KOPT-K1 (cell line): ENCODE results near the gene TSSK2.

Source experiments
- H3K27ac ChIP-seq: fragments of 200-600 bp; sonication (generic); 2 replicates; pipeline ENCODE4 v1.5.1; 2016; ENCODE audit warnings: antibody characterized with exemption, mild to moderate bottlenecking, low read depth, low read length; ENCODE audit not compliant: poor library complexity, severe bottlenecking
- H3K36me3 ChIP-seq: fragments of 200-600 bp; sonication (generic); 2 replicates; pipeline ENCODE4 v1.5.1; 2017; ENCODE audit warnings: antibody characterized with exemption, mild to moderate bottlenecking, low read length, moderate library complexity; ENCODE audit not compliant: insufficient read depth
- H3K9me3 ChIP-seq: fragments of 200-600 bp; sonication (generic); 2 replicates; pipeline ENCODE4 v1.5.1; 2017; ENCODE audit warnings: antibody characterized with exemption, low read length, mild to moderate bottlenecking; ENCODE audit not compliant: insufficient read depth, poor library complexity, severe bottlenecking

Gene TSSK2

DNA sequence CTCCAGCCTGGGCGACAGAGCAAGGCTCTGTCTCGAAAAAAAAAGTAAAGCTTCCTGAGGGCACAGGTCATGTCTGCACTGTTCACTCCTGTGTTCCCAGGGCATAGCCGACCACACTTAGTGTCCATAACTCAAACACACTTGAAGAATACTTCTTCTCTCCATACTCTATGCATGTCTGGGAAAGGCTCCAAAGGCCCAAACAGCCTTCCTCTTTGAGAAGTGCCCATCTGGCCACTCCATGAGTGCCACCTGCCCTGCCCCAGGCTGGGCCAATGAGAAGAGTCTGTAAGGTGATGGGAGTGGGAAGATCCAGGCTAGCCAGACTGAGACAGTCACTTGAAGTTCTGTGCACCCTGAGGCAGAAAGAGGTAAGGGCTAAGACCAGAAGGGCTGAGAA is 33.6 kb upstream of the TSSK2 start:
- Histone ChIP-seq H3K27ac (no peak overlapping the region), H3K9me3 (no peaks in the 10 kb centered on the region), H3K36me3 (peaks cover 27% of the 10 kb centered on the region)

DNA sequence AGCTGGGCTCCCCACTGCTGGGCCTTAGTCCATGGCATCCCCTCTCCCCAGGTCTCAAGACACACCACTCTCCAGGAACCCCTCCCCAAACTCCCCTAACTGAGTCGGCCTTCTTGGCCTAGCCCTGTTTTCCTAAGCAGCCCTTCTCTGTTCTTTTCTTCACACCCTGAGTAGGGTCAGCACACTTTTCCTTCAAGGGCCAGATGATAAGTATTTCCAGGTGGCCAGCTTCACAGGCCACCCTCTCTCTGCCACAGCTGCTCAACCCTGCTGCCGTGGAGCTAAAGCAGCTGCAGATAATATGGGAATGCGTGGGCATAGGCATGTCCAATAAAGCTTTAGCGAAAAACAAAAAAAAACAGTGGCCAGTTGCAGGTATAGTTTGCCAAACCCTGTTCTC is 33.0 kb upstream of the TSSK2 start:
- no peaks in the 10 kb centered on the region for H3K9me3 ChIP-seq
- H3K36me3 ChIP-seq = peaks cover 27% of the 10 kb centered on the region
- no peak overlapping the region for H3K27ac ChIP-seq

DNA sequence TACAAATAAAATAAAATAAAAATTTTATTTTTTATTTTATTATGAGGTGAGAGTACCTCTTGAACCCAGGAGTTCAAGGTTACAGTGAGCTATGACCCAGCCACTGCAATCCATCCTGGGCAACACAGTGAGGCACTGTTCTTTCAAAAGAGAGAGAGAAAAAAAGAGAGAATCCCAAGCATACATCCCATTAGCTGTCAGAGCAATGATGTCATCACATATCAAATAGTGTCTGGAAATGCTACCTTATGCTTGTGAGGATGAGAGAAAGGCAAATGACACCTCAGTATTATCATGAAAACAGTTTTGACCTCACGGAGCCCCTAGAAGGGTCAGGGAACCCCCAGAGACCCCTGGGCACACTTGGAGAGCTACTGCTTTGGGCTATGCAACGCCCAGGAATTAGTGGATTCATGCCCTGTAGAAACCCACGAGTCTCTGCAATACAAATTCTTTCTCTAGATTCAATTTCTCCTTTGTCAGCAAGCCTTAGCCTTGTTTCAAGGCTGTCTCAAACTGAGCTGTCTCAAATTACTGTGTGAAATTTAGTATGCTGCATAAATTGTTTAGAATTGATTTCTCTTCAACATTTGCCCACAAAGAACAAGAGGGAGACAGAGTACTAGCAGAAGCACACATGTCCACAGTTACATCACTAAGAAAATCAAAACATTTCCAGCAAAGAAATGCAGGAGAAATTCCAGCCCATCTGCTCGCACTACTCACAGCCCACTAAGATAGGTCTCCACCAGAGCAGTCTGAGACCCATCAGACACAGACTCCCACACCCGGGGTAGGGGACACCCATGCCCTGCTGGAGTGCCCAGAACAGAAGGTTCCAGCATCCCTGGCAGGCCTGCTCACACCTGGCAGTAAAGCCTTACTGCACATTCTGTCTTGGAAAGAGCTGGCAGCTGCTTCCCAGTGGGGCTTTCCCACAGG is 27.0 kb upstream of the TSSK2 start:
- peaks cover 11% of the 10 kb centered on the region; the same call in 1 of the 2 replicates for H3K36me3 ChIP-seq
- H3K27ac ChIP-seq = no peak overlapping the region
- H3K9me3 ChIP-seq = no peaks in the 10 kb centered on the region

DNA sequence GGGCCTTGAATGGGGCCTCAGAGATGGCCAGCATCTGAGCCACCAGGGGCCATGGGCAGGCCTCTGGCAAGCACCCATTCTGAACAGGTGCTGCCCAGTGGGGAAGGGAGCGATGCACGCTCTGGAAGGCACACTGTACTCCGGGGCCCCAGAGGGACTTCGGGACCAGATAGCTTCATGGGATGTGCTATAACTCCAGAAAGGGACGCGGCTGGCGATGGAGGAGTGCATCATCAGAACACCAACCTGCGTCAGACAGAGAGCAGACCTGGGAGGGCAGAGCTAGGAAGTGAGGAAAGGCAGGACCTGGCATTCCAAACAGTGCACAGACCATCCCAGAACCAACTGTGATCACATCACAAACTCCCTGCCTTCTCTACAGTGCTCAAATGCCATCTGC is 25.7 kb upstream of the TSSK2 start:
- no peaks in the 10 kb centered on the region for H3K9me3 ChIP-seq
- H3K27ac ChIP-seq = no peak overlapping the region
- peaks cover 8% of the 10 kb centered on the region; the same call in 1 of the 2 replicates for H3K36me3 ChIP-seq

DNA sequence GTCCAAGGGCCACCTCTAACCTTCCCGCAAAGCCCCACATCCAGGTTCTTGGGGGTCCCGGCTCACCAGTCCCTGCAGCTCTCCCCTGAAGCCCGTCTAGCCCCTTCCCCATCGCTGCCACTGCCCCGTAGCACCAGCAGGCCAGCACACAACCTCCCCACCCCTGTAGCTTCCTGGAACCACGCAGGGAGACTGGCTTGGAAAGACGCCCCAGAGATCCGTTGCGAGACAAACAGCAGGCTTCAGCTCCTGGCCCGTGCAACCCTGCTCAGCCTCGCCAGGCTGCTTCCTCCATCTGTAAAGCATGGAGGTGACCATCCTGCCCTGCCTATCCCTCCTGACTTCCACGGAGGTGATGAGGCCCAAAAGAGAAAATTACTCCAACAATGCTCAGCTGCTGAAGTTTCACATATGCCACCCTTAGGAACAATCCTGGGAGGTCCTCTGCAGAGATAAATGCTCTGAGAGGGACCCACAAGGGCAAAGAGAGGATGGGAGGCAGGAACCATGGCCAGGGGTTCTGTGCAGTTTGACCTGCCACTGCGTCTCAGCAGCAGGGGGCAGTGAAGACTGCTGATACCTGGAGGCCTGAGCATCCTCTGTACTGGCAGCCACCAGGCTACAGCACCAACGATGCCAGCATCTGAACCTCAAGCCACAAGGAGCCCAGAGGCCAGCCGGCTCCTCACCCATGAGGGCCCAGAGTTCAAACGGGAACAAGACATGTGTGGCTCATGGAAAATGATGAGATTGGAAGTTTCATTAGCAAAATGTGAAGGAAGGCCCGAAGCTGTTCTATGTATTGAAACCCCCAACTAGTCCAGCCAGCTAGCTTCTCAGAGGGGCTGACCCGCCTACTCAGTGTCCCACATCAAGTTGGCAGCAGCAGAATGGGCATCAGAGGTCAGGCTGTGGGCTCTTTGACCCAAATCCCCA is 25.0 kb upstream of the TSSK2 start:
- no peaks in the 10 kb centered on the region for H3K9me3 ChIP-seq
- no peak overlapping the region for H3K27ac ChIP-seq
- H3K36me3 ChIP-seq = peaks cover 3% of the 10 kb centered on the region; the same call in 1 of the 2 replicates

DNA sequence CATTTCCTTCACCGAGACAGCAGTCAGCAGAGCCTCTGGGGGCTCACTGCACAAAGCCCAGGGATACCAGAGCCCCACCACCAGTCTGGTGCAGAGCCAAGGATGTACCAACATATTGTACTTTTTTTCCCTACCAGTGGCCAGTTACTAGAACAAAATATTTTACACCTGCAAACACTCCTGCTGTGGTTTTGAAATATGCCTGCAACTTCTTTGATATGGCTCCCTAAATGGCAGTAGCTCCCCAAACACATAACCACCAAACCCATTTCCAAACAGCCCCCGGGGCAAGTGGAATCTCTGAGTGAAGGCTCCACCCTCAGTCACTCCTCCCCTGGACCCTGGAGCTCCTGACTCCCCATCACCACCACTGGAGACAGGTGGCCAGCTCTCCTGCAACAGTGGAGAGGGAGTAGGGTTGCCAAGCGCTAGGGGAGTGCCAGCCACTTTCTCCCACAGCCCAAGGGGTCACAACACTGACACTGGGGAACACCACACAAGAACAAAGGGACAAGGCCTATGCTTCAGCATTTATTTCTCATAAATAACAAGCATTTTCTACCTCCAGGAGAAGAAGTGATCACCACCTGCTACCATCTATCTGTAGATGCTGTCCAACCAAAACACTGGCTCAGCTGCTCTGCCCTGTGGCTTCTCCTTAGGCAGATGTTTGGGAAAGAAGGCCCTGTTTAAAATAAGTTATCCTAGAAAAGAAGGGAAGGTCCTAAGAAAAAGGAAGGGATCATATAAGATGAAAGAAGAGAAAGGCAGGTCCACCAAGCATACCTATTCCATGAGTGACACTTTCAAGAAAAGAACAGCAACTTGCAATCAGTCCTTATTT is 24.0 kb upstream of the TSSK2 start:
- Histone ChIP-seq H3K36me3 (no peaks in the 10 kb centered on the region), H3K27ac (no peak overlapping the region), H3K9me3 (no peaks in the 10 kb centered on the region)

DNA sequence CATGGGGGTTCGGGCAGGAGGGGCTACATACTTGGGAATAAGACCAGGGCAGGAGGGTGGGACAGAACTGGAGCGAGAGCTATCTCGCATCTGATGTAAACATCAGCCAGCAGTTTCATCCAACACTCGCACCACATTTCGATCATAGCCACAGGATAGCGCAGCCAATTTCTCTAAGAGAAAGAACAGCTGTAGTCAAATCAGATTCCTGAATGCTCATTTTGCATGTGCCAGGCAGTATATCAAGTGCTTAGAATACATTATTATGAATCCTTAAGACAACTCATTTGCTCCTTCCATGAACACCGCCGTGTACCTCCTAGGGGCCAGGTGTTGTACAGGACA is 23.4 kb upstream of the TSSK2 start:
- Histone ChIP-seq H3K27ac (no peak overlapping the region), H3K9me3 (no peaks in the 10 kb centered on the region), H3K36me3 (no peaks in the 10 kb centered on the region)

DNA sequence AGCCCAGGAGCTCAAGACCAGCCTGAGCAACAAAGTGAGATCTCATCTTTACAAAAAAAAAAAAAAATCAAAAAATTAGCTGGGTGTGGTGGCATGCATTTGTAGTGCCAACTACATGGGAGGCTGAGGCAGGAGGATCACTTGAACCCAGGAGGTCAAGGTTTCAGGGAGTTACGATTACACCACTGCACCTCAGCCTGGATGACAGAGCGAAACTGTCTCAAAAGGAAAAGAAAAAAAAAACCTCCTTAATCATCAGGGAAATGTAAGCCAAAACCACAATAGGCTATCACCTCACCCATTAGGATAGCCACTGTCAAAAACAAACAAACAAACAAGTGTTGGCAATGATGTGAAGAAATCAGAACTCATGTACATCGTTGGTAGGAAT is 22.3 kb upstream of the TSSK2 start:
- peak overlapping the region; percentile 55 for H3K27ac ChIP-seq
- H3K36me3 ChIP-seq = no peaks in the 10 kb centered on the region

DNA sequence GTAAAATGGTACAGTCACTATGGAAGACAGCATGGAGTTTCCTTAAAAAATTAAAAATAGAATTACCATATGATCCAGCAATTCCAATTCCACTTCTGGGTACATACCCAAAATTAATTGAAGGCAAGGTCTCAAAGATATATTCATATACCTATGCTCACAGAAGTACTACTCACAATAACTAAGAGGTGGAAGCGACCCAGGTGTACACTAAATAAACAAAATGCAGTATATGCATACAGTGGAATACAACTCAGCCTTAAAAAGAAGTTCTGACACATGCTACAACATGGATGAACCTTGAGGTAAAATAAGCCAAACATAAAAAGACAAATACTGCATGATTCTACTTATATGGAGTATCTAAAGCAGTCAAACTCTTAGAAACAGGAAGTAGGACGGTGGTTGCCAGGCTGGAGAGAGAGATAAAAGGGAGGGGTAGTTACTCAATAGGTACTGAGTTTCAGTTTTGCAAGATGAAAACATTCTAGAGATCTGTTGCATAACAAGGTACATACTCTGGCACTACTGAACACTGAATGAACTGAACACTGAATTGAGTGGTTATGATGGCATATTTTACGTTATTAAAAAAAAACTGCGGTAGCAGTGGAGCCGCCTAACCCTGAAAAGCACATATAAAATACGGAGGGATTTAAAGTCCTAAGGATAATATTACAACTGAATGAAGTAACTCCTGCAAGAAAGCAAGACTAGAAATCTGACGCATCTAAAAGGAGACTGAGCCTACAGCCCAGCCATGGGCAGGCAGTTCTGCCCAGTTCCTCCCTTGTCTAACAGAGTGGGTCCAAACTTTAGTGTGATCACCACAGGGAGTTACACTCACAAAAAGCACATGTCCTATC is 21.7 kb upstream of the TSSK2 start:
- H3K27ac ChIP-seq = peak overlapping the region; percentile 55
- no peaks in the 10 kb centered on the region for H3K9me3 ChIP-seq
- H3K36me3 ChIP-seq = no peaks in the 10 kb centered on the region; the same call in 1 of the 2 replicates

More for the DNA sequence above, 22.3 kb upstream of the TSSK2 start:
- no peaks in the 10 kb centered on the region for H3K9me3 ChIP-seq

DNA sequence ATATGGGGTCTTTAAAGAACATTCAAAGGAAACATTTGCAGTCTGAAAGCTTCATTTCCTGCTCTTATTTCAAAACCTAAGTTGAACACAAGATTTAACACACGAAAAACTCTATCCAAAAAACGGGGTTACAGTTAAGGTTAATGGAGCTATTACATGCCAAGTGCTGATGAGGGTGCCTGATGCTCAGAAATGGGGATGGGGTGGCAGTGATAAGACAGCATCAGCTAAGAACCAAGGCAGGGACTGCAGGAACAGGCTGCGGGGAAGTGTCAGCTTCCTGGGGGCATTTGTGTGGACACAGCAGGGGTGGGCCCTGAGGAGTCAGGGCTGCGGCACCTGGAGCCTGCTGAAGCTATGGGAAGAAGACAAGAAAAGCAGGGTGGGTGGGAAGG is 21.0 kb upstream of the TSSK2 start:
- H3K36me3 ChIP-seq = no peaks in the 10 kb centered on the region; the same call in 1 of the 2 replicates
- H3K9me3 ChIP-seq = no peaks in the 10 kb centered on the region
- peak overlapping the region; percentile 55 for H3K27ac ChIP-seq

DNA sequence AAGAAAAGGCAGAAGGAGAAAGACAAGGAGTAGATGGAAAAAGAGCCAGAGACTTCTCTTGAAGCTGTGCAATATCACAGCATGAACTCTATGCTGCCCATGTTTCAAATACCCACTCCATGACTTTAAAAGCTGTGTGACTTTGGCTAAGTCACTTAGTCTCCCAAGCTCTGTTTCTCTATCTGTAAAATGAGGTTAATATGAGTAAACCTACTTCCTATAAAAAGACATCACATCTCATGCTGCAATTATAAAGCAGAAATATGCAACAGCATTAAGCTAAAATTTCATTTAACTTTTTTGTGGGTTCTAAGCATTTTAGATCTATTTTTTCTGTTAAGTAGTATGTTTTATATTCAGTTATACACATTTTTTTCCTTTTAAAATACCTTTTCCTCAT is 20.5 kb upstream of the TSSK2 start:
- Histone ChIP-seq H3K9me3 (no peaks in the 10 kb centered on the region), H3K27ac (no peak overlapping the region), H3K36me3 (peaks cover 4% of the 10 kb centered on the region; the same call in 1 of the 2 replicates)

DNA sequence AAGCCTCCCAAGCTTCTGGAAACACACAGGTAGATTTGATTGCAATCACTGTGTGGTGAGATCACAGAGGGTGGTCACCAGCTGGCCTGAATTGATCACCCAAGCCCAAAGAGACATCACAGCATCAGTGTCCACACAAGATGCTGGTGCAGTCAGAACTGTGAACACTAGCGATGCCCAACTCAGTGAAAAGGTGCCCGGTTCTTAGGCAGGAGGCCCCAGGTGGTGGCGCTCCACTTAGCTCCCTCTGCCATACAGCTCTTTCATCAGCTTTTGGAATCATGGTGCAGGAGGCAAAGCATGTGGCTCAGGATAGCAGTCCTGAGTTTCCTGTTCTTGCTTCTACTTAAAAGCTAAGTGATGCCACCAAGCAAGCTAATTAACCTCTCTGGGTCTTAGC is 20.0 kb upstream of the TSSK2 start:
- H3K9me3 ChIP-seq = no peaks in the 10 kb centered on the region
- H3K36me3 ChIP-seq = peaks cover 8% of the 10 kb centered on the region; the same call in 1 of the 2 replicates
- H3K27ac ChIP-seq = no peak overlapping the region

DNA sequence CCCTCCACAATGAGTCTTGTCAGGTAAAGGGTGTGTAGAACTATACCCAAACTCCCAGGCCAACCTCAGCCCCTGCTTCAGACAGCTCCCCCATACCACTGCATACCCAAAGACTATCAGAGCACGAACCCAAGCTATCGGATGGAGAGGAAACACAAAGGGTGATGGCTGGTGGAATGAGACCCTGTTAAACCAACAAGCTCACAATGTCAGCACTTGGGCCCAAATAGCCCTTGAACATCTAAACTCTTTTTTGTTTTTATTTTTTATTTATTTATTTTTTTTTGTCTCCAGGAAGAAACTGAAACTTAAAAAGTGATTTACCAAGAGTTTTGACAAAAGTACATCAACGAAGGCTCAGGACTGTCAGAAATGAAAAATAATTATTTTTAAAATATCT is 19.5 kb upstream of the TSSK2 start:
- H3K27ac ChIP-seq = no peak overlapping the region
- peaks cover 8% of the 10 kb centered on the region; the same call in 1 of the 2 replicates for H3K36me3 ChIP-seq
- no peaks in the 10 kb centered on the region for H3K9me3 ChIP-seq

DNA sequence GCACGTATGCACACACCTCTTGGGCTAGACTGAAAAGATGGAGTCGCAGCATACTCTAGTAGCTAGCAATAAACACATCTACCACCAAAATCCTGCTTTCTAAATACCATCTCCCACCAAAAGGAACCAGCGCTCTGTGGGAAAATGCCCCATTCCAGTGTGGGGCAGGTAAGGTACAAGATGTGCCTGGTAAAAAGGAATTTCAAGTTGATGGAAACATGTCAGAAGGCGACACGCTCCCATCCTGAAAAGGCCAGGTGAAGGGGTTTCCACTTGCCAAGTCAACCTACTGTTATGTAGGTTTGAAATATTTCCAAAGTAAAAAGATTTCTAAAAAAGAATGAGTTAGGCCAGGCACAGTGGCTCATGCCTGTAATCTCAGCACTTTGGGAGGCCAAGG is 17.7 kb upstream of the TSSK2 start:
- Histone ChIP-seq H3K27ac (no peak overlapping the region), H3K9me3 (no peaks in the 10 kb centered on the region), H3K36me3 (peaks cover 20% of the 10 kb centered on the region; the same call in 1 of the 2 replicates)
